Sigmoid colon (tissue), 4 donors: Measurements from ENCODE around the gene FHL2.

Experiments
- EP300 ChIP-seq, 4 donors: sonication (generic); formaldehyde crosslinking; IDR thresholded peaks; one replicate each; pipeline ENCODE4 v1.6.1; 2017; ENCODE audit warnings: antibody characterized with exemption in 4 of 4
- POLR2AphosphoS5 ChIP-seq, 4 donors: sonication (generic); formaldehyde crosslinking; IDR thresholded peaks; one replicate each; pipeline ENCODE4 v1.6.1; 2017; ENCODE audit warnings: antibody characterized with exemption in 4 of 4
- TF ChIP-seq, protein P1 (sequence below), 4 experiments: fragments of 450-650 bp in 3 of 4; fragments of 200-600 bp in 1 of 4; IDR thresholded peaks; one replicate each; pipeline ENCODE4 v1.5.1; 2016 to 2019; ENCODE audit warnings: antibody characterized with exemption in 4 of 4, mild to moderate bottlenecking in 3 of 4, moderate library complexity in 2 of 4

DNA sequence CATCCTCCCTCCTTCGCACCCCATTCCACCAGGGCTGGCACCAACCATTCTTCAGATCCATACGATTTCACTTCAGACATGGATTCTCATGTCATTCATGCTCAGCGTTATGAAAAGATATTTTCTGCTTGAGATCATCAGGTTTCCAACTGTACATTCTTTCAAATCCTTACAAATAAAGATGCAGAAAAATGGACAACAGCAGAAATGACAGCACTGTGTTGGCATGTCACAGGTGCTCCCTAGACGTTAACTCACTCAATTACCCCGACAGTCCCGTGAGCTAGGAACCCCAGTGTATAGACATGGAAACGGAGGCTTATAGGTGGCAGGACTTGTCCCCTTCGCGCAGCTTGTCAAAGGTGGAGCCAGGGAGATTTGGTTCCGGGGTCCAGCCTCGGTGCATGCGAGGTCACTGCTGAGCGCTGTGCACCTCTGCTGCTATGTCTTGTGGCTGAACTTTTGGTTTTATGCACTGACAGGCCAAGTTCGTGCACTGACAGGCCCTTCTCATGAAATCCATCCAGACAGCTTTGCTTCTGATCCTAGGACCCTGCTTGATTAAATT lies 17.7 kb downstream of the FHL2 start:
- TF ChIP-seq EP300 (IDR thresholded peaks at IDR 0.05) (no peak), POLR2AphosphoS5 (IDR thresholded peaks at IDR 0.05) (no peak)
- TF ChIP-seq, protein P1, sequence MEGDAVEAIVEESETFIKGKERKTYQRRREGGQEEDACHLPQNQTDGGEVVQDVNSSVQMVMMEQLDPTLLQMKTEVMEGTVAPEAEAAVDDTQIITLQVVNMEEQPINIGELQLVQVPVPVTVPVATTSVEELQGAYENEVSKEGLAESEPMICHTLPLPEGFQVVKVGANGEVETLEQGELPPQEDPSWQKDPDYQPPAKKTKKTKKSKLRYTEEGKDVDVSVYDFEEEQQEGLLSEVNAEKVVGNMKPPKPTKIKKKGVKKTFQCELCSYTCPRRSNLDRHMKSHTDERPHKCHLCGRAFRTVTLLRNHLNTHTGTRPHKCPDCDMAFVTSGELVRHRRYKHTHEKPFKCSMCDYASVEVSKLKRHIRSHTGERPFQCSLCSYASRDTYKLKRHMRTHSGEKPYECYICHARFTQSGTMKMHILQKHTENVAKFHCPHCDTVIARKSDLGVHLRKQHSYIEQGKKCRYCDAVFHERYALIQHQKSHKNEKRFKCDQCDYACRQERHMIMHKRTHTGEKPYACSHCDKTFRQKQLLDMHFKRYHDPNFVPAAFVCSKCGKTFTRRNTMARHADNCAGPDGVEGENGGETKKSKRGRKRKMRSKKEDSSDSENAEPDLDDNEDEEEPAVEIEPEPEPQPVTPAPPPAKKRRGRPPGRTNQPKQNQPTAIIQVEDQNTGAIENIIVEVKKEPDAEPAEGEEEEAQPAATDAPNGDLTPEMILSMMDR (IDR thresholded peaks at IDR 0.05), result no peak
